ENCODE data around the gene GID4.

GRCh38 chr17:18109935-18110485, 70.8 kb downstream of the GID4 start:
- TF ChIP-seq, protein P1, sequence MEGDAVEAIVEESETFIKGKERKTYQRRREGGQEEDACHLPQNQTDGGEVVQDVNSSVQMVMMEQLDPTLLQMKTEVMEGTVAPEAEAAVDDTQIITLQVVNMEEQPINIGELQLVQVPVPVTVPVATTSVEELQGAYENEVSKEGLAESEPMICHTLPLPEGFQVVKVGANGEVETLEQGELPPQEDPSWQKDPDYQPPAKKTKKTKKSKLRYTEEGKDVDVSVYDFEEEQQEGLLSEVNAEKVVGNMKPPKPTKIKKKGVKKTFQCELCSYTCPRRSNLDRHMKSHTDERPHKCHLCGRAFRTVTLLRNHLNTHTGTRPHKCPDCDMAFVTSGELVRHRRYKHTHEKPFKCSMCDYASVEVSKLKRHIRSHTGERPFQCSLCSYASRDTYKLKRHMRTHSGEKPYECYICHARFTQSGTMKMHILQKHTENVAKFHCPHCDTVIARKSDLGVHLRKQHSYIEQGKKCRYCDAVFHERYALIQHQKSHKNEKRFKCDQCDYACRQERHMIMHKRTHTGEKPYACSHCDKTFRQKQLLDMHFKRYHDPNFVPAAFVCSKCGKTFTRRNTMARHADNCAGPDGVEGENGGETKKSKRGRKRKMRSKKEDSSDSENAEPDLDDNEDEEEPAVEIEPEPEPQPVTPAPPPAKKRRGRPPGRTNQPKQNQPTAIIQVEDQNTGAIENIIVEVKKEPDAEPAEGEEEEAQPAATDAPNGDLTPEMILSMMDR (CRISPR knock-in tag; IDR thresholded peaks at IDR 0.05), result no peak
- no peak for TF ChIP-seq TP53 (CRISPR knock-in tag; conservative IDR thresholded peaks at IDR 0.05)
- TF ChIP-seq ZNF629 (CRISPR knock-in tag; conservative IDR thresholded peaks at IDR 0.05), result no peak
- no peak for TF ChIP-seq HNRNPK (IDR thresholded peaks at IDR 0.05; ENCODE audit: low read depth, low read length, poor library complexity, severe bottlenecking)
- TF ChIP-seq, protein P2, sequence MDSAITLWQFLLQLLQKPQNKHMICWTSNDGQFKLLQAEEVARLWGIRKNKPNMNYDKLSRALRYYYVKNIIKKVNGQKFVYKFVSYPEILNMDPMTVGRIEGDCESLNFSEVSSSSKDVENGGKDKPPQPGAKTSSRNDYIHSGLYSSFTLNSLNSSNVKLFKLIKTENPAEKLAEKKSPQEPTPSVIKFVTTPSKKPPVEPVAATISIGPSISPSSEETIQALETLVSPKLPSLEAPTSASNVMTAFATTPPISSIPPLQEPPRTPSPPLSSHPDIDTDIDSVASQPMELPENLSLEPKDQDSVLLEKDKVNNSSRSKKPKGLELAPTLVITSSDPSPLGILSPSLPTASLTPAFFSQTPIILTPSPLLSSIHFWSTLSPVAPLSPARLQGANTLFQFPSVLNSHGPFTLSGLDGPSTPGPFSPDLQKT (CRISPR knock-in tag; IDR thresholded peaks at IDR 0.05; ENCODE audit: borderline replicate concordance), result no peak
- TF ChIP-seq ZNF281 (CRISPR knock-in tag; IDR thresholded peaks at IDR 0.05; ENCODE audit: borderline replicate concordance), result no peak
- no peak for TF ChIP-seq KAT2B (IDR thresholded peaks at IDR 0.05; ENCODE audit: borderline replicate concordance, low read depth, low read length)
- TF ChIP-seq LRRFIP1 (CRISPR knock-in tag; conservative IDR thresholded peaks at IDR 0.05), result no peak
- no peak for TF ChIP-seq CBX5 (CRISPR knock-in tag; IDR thresholded peaks at IDR 0.05; ENCODE audit: borderline replicate concordance)
- no peak for TF ChIP-seq SIN3A (IDR thresholded peaks at IDR 0.05; ENCODE audit: borderline replicate concordance, low read depth, low read length)
- no peak for TF ChIP-seq KAT7 (CRISPR knock-in tag; IDR thresholded peaks at IDR 0.05; ENCODE audit: borderline replicate concordance)
- no peak for TF ChIP-seq NR2F6 (IDR thresholded peaks at IDR 0.05)
- TF ChIP-seq NR2F6 (CRISPR knock-in tag; IDR thresholded peaks at IDR 0.05), result no peak
- no peak for TF ChIP-seq ZNF766 (CRISPR knock-in tag; IDR thresholded peaks at IDR 0.05; ENCODE audit: borderline replicate concordance)

All from HepG2 (cell line).